Cortex of kidney (tissue), 1 donor: ENCODE results near the gene NHERF1.

Experiments
- DNase-seq: peaks from one replicate; lab custom pipeline; 2025; lab: John Stamatoyannopoulos, UW

Gene NHERF1

DNA sequence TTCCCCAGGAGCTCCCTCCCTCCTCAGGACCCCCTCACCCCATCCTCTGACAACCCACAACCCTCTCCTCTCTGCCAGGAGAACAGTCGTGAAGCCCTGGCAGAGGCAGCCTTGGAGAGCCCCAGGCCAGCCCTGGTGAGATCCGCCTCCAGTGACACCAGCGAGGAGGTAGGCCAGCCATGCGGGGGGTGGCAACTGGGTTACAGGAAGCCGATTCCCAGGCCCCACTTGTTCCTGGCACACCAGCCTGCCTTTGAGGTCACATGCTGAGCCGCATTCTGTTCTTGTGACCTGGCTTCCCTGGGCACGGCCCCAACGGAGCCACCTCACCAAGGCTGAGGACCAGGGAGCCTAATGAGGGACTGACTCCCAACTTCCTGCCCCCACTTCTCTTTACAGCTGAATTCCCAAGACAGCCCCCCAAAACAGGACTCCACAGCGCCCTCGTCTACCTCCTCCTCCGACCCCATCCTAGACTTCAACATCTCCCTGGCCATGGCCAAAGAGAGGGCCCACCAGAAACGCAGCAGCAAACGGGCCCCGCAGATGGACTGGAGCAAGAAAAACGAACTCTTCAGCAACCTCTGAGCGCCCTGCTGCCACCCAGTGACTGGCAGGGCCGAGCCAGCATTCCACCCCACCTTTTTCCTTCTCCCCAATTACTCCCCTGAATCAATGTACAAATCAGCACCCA, 19.8 kb downstream of the NHERF1 start:
- DNase-seq, result no peak

- no peak for DNase-seq
Observed at GRCh38 chr17:74768763-74769114, 20.3 kb downstream of the NHERF1 start.

DNA sequence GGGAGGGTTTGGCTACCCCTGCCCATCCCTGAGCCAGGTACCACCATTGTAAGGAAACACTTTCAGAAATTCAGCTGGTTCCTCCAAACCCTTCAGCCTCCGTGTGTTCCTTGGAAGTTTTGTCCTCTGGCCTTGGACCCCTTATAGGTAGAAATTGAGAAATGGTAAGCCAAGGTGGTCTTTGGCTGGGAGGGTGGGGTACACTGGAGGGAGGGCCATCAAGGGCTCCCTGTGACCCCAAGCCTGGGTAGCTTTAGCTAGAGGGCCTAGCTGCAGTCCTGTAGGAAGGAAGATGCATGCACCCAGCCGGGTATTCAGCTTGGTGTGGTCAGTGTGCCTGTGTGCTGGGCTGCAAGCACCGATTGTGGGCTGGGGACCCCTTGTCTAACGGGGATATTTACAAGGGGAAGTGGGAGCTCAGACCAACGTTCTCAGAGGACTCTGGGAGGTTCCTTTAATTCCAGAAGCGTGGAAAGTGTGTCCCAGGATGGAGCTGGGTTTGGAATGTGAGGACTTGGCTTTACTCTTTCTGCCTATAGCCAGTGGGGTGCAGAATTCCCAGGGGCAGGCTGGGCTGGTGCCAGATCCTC, 20.9 kb downstream of the NHERF1 start:
- DNase-seq, result no peak

DNA sequence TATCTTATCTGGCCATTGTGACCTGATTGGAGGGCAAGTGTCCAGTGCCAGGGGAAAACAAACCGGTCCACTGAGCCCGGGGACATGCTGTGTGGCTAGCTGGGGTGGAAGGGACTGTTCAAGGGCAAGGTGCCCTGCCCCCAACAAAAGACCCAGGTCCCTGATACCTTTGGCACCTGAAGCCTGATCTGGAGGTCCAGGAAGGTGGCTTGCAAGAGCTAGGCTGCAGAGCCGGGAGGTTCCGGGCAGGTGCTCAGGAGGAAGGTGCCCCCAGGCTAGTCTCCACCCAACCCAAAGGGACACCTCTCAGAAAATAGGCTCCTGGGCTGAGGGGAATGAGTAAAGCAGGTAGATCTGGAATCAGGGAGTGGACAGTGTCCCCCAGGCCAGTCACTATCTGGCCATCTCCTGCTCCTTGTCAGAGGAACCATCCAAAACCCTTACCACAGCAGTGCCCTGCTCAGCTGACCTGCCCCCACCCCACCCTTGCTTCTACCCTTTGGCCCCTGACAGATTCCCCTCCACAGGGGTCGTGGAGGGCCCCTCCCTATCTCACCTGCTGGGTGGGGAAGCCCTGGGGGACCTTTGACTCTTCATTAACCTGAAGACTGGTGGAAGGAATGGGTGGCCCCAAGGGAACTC, 21.5 kb downstream of the NHERF1 start:
- DNase-seq, result no peak

DNA sequence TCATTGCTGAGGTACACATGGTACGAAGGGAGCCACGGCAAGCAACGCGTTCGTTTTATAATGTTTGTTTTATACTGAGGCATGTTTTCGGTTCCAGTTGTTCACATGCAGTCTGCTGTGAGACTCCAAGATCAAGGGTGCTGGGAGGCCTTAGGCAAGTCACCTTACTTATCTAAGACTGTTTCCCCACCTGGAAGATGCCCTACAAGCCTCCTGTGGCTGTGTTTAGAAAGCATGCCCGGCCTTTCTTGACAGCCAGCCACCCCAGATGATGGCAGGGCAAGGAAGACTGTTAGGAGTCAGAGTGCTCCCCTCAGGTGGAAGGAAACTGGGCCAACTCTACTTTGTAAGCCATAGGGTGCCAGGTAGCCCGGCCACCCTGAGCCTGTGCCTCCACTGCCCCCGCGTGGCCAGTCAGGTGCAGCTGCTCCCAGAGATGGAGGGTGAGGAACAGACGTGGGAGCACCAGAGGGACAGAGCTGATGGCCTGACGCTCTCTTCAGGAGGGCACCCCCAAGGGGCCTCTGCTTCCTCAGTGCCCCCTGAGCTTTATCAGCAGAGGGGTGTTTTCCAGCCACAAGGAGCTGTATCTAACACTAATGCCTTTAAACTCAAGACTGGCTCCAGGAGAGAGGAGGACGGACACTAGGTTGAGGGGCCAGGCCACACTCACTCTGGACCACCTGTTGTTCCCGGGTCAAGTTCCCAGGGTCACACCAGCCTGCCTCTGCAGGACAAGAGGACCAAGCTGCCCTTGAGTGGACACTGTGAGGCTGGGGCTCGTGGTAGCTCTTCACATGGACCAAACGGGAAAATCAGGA, 22.3 kb downstream of the NHERF1 start:
- DNase-seq, result no peak

GRCh38 chr17:74771319-74771914, 23.0 kb downstream of the NHERF1 start:
- DNase-seq, result no peak

- no peak for DNase-seq
Observed at GRCh38 chr17:74772053-74772452, 23.6 kb downstream of the NHERF1 start.

DNA sequence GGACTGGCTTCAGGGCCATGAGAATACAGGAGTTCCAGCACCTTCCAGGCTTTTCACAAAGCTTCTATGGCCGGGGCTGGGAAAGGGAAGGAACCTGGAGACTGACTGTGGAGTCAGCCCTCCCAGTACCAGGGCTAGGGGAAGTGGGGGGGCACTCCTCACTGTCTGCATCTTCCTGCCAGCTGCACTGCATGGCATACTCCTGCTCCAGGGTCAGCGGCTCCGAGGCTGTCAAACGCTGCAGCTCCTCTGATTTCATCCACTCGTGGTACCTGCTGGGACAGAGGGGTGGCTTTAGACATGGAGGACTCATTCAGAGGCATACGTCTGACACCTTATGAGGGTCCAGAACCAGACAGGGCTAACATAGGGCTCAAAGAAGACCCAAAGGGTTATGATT, 25.0 kb downstream of the NHERF1 start:
- DNase-seq, result no peak

- DNase-seq, result no peak
Observed at GRCh38 chr17:74773871-74774286, 25.5 kb downstream of the NHERF1 start.

- DNase-seq, result no peak
Observed at GRCh38 chr17:74775409-74776043, 27.1 kb downstream of the NHERF1 start.

GRCh38 chr17:74776044-74776962, 27.9 kb downstream of the NHERF1 start, which contains the start of gene NAT9:
TSS of gene NAT9 (minus strand) at chr17:74776345. CDS start at chr17:74775698, 647 bp downstream.
- DNase-seq, result peak; percentile 92

GRCh38 chr17:74776990-74777389, 28.6 kb downstream of the NHERF1 start:
- DNase-seq, result no peak

DNA sequence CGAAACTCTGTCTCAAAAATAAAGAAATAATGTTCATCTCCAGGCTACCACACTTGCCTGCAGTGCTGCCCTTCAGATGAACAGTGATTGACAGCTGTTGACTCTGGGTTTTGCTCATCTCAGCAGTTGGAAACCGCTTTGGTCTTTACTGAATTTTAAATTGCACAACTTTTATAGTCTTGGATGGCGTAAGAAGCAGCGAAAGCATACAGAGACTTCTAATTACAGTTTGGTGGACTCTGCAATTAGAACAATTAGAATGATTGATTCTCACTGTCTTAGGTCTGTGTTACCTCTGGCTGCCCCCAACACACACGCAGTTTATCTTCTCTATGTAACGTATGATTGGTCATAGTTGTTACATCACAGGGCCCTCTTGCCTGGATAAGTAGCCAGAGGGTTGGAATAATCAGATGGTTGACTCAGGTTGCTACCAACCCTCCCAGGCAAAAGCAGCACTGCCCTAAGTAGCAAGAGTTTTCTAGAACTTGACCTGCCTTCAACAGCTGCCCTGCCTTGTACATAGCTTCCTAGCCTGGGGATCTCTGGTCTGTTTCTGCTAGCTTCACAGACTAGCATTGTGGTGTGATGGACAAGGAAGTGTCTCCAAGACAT, 29.6 kb downstream of the NHERF1 start:
- DNase-seq, result no peak

GRCh38 chr17:74778960-74779359, 30.5 kb downstream of the NHERF1 start:
- DNase-seq, result no peak

DNA sequence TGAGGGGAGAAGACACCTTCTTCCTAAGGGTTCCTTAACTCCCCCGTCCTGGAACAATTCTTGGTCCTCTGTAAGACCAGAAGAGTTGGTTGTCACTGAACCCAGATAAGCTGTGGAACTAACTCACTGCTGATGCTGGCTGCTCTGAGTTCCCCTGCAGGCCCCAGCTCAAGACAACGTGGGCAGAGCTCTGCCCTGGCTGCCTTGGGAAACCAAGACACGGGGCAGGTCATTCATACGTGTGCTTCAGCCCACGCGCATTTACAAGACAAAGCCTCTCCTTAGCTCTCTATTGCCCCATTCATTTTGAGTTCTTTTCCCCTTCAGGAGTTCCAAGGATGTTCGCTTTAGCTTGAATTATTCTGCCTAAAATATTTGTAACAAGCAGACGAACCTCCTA, 31.1 kb downstream of the NHERF1 start:
- DNase-seq, result no peak

GRCh38 chr17:74779948-74780400, 31.5 kb downstream of the NHERF1 start:
- DNase-seq, result no peak

DNA sequence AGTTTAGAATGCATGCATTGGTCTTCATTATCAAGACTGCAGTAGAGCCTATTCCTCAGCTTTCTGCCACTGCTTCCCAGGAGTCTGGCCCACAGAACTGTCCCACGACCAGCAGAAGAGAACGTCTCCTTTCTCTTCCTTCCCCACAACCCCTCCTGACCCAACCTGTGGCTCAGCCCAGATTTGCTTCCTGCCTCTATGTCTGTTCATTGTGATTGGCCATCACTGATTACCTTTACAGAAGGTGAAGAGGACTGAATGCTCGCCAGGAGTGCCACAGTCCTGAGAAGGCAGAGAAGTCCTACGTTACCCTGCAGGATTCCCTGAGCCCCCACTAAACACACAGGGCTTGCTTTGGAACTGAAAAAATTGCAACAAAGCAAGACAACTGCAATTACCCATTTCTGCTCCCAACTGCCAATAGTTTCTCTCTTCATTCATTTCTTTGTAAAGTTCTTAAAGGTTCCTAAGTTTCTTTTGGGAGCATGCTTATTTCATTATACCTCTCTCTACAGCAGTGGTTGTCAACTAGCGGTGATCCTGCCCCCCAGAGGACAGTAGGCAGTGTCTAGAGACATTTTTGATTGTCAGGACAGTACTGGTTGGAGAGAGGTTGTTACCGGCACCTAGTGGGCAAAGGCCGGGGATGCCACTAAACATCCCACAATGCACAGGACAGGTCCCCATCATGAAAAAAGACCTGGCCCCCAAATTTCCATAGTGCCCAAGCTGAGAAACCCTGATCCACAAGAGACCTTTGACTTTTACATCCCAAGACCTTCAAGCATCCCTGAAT, 32.2 kb downstream of the NHERF1 start:
- no peak for DNase-seq

- DNase-seq, result no peak
Observed at GRCh38 chr17:74782571-74782970, 34.1 kb downstream of the NHERF1 start.

DNA sequence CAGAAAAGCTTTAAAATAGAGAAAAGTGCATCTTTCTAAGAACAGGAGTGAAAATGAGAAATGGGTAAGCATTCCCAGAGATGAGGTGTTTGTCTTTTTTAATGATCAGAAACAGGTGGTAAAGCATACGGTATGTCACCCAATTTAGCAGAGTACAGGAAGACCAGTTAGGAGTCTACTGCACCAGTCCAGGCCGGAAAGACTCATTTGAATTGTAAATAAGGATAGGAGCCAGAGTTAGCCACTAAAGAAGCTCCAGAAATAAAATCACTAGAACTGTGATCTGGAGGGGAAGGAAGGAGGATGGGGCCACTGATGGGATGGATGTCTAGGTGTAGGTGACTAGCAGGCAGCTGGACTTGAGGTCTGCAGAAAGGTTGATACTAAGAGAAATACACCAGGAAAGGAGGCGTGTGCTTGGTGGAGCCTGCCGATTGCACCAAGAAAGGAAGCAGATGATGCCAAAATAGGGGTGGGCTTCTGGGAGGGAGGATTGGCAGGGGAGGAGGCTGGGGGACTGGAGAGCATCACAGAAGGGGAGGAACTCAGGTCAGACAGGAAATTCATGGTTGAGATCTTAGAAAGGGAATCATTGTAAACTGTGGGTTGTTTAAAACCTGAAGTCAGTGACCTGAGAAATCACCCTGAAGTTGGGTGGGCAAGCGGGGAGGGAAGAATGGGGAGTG, 35.8 kb downstream of the NHERF1 start:
- DNase-seq, result no peak
